SW480 (cell line): ENCODE measurements around the gene ARL8B.
"Not testable (repeated sequence)": the region's sequence is repeated elsewhere in the genome, so short reads cannot be mapped to it uniquely, and the experiment has no call there.

Source experiments
- DNase-seq: peaks from one replicate; pipeline ENCODE4 v3.0.0-alpha.2; 2016; ENCODE audit warnings: low spot score

ARL8B gene

GRCh38 chr3:5112043-5112442 is 10.0 kb upstream of the ARL8B start:
- no peak for DNase-seq

- not testable (repeated sequence) for DNase-seq
Measured at GRCh38 chr3:5113726-5114125, 8.4 kb upstream of the ARL8B start.

GRCh38 chr3:5115506-5116162 is 6.5 kb upstream of the ARL8B start:
- peak; percentile 36 for DNase-seq

GRCh38 chr3:5116538-5116937 is 5.6 kb upstream of the ARL8B start:
- DNase-seq = no peak

- DNase-seq = no peak
Measured at GRCh38 chr3:5120446-5120845, 1.6 kb upstream of the ARL8B start.

GRCh38 chr3:5122741-5123706 is 932 bp downstream of the ARL8B start:
- peak; percentile 29 for DNase-seq

- no peak for DNase-seq
Measured at GRCh38 chr3:5123937-5124336, 1.8 kb downstream of the ARL8B start.

- DNase-seq = no peak
Measured at GRCh38 chr3:5126586-5126985, 4.5 kb downstream of the ARL8B start.

- no peak for DNase-seq
Measured at GRCh38 chr3:5128849-5129248, 6.8 kb downstream of the ARL8B start.

GRCh38 chr3:5133239-5134018 is 11.3 kb downstream of the ARL8B start:
- DNase-seq = no peak

- no peak for DNase-seq
Measured at GRCh38 chr3:5134019-5134391, 11.9 kb downstream of the ARL8B start.

- DNase-seq = no peak
Measured at GRCh38 chr3:5134499-5134898, 12.4 kb downstream of the ARL8B start.

GRCh38 chr3:5136211-5136918 is 14.3 kb downstream of the ARL8B start:
- peak; percentile 12 for DNase-seq

- DNase-seq = no peak
Measured at GRCh38 chr3:5136919-5137429, 14.9 kb downstream of the ARL8B start.

GRCh38 chr3:5138214-5138981 is 16.3 kb downstream of the ARL8B start:
- no peak for DNase-seq

- no peak for DNase-seq
Measured at GRCh38 chr3:5140230-5140621, 18.1 kb downstream of the ARL8B start.

- DNase-seq = no peak
Measured at GRCh38 chr3:5140839-5141238, 18.7 kb downstream of the ARL8B start.

GRCh38 chr3:5141760-5142159 is 19.7 kb downstream of the ARL8B start:
- DNase-seq = no peak

GRCh38 chr3:5143464-5143863 is 21.4 kb downstream of the ARL8B start:
- no peak for DNase-seq

- DNase-seq = no peak
Measured at GRCh38 chr3:5144316-5144994, 22.4 kb downstream of the ARL8B start.
